Heart right ventricle (tissue), 16 donors: ENCODE results near the gene HSBP1L1. TPM values are rescaled to one million over a fixed set of nuclear protein-coding genes. Genes with fewer than 3 reads are reported as not detected.

Experiments used
- ATAC-seq, 8 donors: fragments of 200-7000 bp; cut with Tn5 transposase; one replicate each; pipeline ENCODE4 v1.9.1; 2020; ENCODE audit warnings: mild to moderate bottlenecking in 8 of 8, moderate library complexity in 8 of 8, moderate number of reproducible peaks in 1 of 8
- DNase-seq, 2 donors: peaks; one replicate each; pipeline ENCODE4 v3.0.0-alpha.2; 2020
- H3K27ac ChIP-seq, 10 donors: fragments of 200-600 bp; sonication (generic) in 2 of 10; one replicate each; pipeline versions ENCODE4 v1.5.0 to v1.8.0; 2020 to 2022; ENCODE audit warnings: mild to moderate bottlenecking in 3 of 10
- H3K27me3 ChIP-seq, 7 donors: fragments of 200-600 bp; one replicate each; pipeline ENCODE4 v1.8.0; 2021 to 2022; ENCODE audit warnings: mild to moderate bottlenecking in 2 of 7
- H3K36me3 ChIP-seq, 9 donors: fragments of 200-600 bp; sonication (generic) in 1 of 9; one replicate each; pipeline versions ENCODE4 v1.5.0 to v1.8.0; 2020 to 2022; ENCODE audit warnings: mild to moderate bottlenecking in 2 of 9
- H3K4me1 ChIP-seq, 9 donors: fragments of 200-600 bp; sonication (generic) in 1 of 9; one replicate each; pipeline versions ENCODE4 v1.5.0 to v1.8.0; 2020 to 2022; ENCODE audit warnings: mild to moderate bottlenecking in 4 of 9
- H3K4me3 ChIP-seq, 10 donors: fragments of 200-600 bp; sonication (generic) in 2 of 10; one replicate each; pipeline versions ENCODE4 v1.5.0 to v1.8.0; 2020 to 2022; ENCODE audit warnings: mild to moderate bottlenecking in 7 of 10, moderate library complexity in 2 of 10
- H3K9me3 ChIP-seq, 11 donors: fragments of 200-600 bp in 10 of 11; sonication (generic) in 2 of 11; one replicate each; pipeline versions ENCODE4 v1.5.0 to v1.8.0; 2013 to 2022; ENCODE audit warnings: mild to moderate bottlenecking in 2 of 11, control low read depth in 1 of 11, moderate library complexity in 1 of 11
- WGBS, 2 donors: extraction: QIAGEN DNeasy Blood & Tissue Kit; methylation state at CpG; one replicate each; pipeline ENCODE4 v1.1.7; 2013; ENCODE audit warnings: inconsistent platforms in 1 of 2; 5-methylcytosine and 5-hydroxymethylcytosine counted together
- intact Hi-C, 10 donors: fragments of 100-400 bp; cut with DNase I; formaldehyde crosslinking; loops; one replicate each; pipeline versions ENCODE4 v1.11.1 to v1.14.2; 2022
- polyA plus RNA-seq, 2 donors: library from polyadenylated mRNA; stranded (reverse); fragments of 200-250 nt; gene quantifications; one replicate each; pipeline ENCODE4 v1.2.3, GENCODE V29; 2013
- total RNA-seq, 10 donors: library from RNA; stranded (reverse); fragmentation: NEBNext Ultra II Directional in 3 of 10; extraction: Animal tissue kit (Norgen Biotek cat#: 25700) in 3 of 10; gene quantifications; one replicate each; pipeline versions ENCODE4 v1.2.1 to v1.2.4, GENCODE V29; 2021 to 2023
- TF ChIP-seq, protein P1 (sequence below), 9 donors: fragments of 200-600 bp; sonication (generic) in 2 of 9; IDR thresholded peaks; one replicate each; pipeline versions ENCODE4 v1.5.0 to v1.8.0; 2021 to 2022; ENCODE audit warnings: antibody characterized with exemption in 9 of 9, mild to moderate bottlenecking in 5 of 9, moderate library complexity in 1 of 9
- donor health status: Arrhythmogenic right ventricular cardiomyopathy.
- donor health status: ischemic (EF 13 %, LVEDD 7.1; RV severe dilation, severe dysfunction).
- donor health status: healthy with polysubstance abuse.
- donor health status: DM: no; HTN: yes; CAD: no.
- donor health status: DM: no; HTN: no; CAD: no.
- donor health status: ischemic (EF 25% LVEDD 6.9; RV normal size, moderate dysfunction).
- donor health status: ischemic (EF 25% LVEDD 5.7; RV mildly dilated, moderate dysfunction).
- donor health status: healthy.
- donor health status: DM: yes; HTN: yes; CAD: no.
- donor health status: Ischemic cardiomyopathy.
- donor health status: ischemic (EF 35%, LVEDD 5.7; RV mildly dilated, moderate dysfunction).
- donor health status: nonischemic (EF 11% LVEDD 7.7; RV severe dilation, severe dysfunction).
- donor health status: DM: yes; HTN: yes; CAD: no.
- donor health status: PGD.
- donor health status: ischemic (EF 29% LVEDD 5.4; RV normal size, mild dysfunction).
- donor health status: nonischemic (EF 23%, LVEDD 6.1; RV moderate dilation, normal function).

Gene HSBP1L1
- total and polyA plus RNA-seq, 12 donors = 3.8 to 56.5 (median 6.4) TPM

DNA sequence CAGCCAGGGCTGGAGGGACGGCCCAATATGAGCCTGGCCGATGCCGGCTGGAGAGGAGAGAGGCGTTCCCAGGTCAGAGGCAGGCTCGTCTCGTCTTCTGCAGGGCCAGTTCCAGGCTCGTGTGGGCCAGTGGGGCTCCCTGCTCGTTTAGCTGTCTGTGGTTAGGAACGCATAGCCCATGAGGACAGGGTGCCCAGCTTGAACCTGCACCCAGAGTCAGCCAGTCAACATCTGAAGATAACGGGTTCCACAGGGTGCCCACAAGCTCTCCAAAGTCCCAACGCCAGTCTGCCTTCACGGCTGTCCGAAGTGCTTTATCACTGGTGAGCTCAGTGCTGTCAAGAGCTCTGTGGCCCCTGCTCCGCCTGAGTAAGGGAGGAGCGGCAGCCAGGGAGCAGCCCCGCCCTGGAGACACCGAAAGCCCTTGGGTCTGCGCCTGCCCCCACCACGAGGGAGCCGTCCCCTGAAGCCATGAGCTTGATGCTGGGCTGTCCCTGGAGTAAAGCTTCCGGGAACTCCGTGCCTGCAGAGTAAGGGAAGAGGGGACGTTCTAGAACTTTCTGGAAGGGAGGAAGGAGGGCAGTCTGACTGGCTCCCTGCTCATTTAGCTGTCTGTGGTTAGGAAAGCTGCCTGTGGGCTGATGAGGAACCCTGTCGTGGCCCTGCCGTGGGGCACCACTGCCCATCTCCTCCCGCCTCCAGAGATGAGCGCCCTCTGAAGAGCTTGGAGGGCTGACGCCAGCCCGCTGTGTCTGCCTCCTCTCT lies 2.7 kb upstream of the HSBP1L1 start:
- Histone ChIP-seq H3K27ac (no peak overlapping the region), H3K36me3 (peaks cover 0 to 7% (median 0%) of the 10 kb centered on the region in 9 donors), H3K9me3 (no peaks in the 10 kb centered on the region), H3K27me3 (peaks cover 0 to 18% (median 0%) of the 10 kb centered on the region in 7 donors), H3K4me3 (no peak overlapping the region), H3K4me1 (peaks cover 2 to 30% (median 9%) of the 10 kb centered on the region in 9 donors)
- intact Hi-C loops = no loop called here
- 65 to 68% methylated on average over 29 of the region's 29 CpGs for WGBS, 2 donors
- no peak for DNase-seq
- ATAC-seq = peak in 1 of 8 donors; percentile 11
- TF ChIP-seq, protein P1, sequence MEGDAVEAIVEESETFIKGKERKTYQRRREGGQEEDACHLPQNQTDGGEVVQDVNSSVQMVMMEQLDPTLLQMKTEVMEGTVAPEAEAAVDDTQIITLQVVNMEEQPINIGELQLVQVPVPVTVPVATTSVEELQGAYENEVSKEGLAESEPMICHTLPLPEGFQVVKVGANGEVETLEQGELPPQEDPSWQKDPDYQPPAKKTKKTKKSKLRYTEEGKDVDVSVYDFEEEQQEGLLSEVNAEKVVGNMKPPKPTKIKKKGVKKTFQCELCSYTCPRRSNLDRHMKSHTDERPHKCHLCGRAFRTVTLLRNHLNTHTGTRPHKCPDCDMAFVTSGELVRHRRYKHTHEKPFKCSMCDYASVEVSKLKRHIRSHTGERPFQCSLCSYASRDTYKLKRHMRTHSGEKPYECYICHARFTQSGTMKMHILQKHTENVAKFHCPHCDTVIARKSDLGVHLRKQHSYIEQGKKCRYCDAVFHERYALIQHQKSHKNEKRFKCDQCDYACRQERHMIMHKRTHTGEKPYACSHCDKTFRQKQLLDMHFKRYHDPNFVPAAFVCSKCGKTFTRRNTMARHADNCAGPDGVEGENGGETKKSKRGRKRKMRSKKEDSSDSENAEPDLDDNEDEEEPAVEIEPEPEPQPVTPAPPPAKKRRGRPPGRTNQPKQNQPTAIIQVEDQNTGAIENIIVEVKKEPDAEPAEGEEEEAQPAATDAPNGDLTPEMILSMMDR (IDR thresholded peaks at IDR 0.05) = no peak

DNA sequence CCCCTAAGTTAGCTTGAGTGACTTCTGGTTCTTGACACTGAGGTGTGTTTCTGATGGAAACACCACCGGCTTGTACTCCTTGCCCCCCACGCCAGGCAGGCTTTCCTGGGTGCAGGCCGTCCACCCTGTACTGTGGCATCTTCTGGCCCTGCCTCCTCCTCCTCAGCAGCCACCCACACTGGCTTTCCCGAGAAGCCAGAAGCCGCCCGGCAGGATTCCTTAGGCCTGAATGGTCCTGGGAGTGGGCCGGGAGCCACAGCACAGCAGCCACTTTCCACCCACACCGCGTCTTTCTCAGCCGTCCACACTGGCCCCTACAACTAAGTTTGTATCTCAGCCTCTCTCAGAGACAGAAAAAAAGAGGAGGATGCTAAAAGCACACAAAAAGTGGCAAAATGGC lies 2.1 kb upstream of the HSBP1L1 start:
- Histone ChIP-seq H3K9me3 (no peaks in the 10 kb centered on the region), H3K4me3 (no peak overlapping the region), H3K27me3 (peaks cover 0 to 18% (median 0%) of the 10 kb centered on the region in 7 donors), H3K27ac (no peak overlapping the region), H3K36me3 (peaks cover 0 to 13% (median 0%) of the 10 kb centered on the region in 9 donors), H3K4me1 (peaks cover 2 to 30% (median 9%) of the 10 kb centered on the region in 9 donors)
- TF ChIP-seq, protein P1 (IDR thresholded peaks at IDR 0.05) = no peak
- intact Hi-C loops = no loop called here
- WGBS, 2 donors = 73 to 88% methylated on average over 10 of the region's 10 CpGs
- DNase-seq (no peak), ATAC-seq (no peak)

DNA sequence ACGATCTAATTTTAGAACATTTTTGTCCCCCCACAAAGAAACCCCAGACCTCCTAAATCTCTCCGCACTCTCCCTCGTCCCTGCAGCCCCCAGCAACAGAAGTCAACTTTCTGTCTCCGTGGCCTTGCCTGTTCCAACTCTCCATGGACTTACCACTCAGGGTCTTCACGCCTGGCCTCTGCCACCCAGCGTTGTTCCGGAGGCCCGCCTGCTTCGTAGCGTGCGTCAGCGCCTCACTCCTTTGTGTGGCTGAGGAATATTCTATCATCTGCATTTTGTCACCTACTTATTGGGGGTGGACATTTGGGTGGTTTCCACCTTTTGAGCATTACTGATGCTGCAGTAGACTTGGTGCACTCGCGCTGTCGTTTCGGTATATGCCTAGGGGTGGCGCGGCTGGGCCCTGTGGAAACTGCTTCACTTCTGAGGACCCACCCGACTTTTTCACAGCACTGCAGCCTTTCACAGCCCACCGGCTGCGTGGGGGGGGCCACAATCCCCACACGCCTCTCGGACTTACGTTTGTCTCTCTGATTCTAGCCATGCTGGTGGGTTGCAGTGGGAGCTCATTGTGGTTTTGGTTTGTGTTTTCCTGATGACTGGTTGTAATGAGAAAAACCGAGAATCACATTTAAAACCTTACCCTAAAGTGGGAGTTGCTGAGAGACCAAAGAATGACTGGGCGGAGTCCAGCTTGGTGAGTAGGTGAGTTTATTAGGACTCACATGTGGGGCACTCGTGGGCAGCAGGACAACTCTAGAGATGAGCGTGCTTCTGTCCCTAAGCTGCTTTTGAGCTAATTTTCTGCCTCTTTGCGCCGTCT lies 1.4 kb upstream of the HSBP1L1 start:
- Histone ChIP-seq H3K9me3 (no peaks in the 10 kb centered on the region), H3K4me3 (no peak overlapping the region), H3K27ac (no peak overlapping the region), H3K27me3 (peaks cover 0 to 18% (median 0%) of the 10 kb centered on the region in 7 donors), H3K36me3 (peaks cover 0 to 20% (median 0%) of the 10 kb centered on the region in 9 donors), H3K4me1 (peaks cover 2 to 30% (median 9%) of the 10 kb centered on the region in 9 donors)
- intact Hi-C loops = no loop called here
- WGBS, 2 donors = 91% methylated on average over 30 of the region's 30 CpGs
- DNase-seq (no peak), ATAC-seq (no peak)
- TF ChIP-seq, protein P1 (IDR thresholded peaks at IDR 0.05) = no peak

DNA sequence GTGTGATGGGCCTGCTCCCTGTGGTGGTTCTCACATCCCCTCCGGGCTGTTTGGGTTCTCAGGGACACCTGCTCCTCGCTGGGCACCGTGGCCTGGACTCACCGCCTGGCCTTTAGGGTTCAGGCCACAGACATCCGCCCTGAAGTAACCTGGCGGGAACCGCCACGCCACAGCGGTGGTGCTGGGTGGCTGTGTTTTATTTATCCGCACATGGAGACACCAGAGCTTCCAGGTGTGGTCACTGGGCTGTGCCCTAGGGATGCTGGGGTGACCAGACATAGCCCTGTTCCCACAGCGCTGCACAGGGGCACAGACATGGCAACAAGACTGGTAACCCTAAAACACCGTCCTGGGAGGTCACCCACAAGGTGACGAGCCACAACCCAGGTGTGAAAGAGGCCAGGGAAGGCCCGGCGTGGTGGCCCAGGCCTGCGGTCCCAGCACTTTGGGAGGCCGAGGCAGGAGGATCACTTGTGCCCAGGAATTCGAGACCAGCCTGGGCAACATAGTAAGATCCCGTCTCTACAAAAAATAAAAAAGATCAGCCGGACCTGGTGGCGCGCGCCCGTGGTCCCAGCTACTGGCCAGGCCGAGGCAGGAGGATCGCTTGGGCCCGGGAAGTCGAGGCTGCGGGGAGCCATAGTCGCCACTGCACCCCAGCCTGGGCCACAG lies 649 bp upstream of the HSBP1L1 start:
- no peaks in the 10 kb centered on the region for H3K9me3 ChIP-seq
- 87 to 92% methylated on average over 30 of the region's 30 CpGs for WGBS, 2 donors
- TF ChIP-seq, protein P1 (IDR thresholded peaks at IDR 0.05) = no peak
- peak in 1 of 8 donors; percentile 36 for ATAC-seq
- peaks cover 0 to 15% (median 0%) of the 10 kb centered on the region in 7 donors for H3K27me3 ChIP-seq
- intact Hi-C loops = no loop called here
- H3K4me3 ChIP-seq = peak overlapping the region; percentile 41 to 81 (median 66)
- no peak for DNase-seq
- peak overlapping the region in 9 of 10 donors; percentile 0 to 86 (median 70) for H3K27ac ChIP-seq
- H3K36me3 ChIP-seq = peaks cover 0 to 27% (median 0%) of the 10 kb centered on the region in 9 donors
- H3K4me1 ChIP-seq = peaks cover 2 to 30% (median 9%) of the 10 kb centered on the region in 9 donors
